Measurements from ENCODE around the gene TTC12.

Gene TTC12, protein sequence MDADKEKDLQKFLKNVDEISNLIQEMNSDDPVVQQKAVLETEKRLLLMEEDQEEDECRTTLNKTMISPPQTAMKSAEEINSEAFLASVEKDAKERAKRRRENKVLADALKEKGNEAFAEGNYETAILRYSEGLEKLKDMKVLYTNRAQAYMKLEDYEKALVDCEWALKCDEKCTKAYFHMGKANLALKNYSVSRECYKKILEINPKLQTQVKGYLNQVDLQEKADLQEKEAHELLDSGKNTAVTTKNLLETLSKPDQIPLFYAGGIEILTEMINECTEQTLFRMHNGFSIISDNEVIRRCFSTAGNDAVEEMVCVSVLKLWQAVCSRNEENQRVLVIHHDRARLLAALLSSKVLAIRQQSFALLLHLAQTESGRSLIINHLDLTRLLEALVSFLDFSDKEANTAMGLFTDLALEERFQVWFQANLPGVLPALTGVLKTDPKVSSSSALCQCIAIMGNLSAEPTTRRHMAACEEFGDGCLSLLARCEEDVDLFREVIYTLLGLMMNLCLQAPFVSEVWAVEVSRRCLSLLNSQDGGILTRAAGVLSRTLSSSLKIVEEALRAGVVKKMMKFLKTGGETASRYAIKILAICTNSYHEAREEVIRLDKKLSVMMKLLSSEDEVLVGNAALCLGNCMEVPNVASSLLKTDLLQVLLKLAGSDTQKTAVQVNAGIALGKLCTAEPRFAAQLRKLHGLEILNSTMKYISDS

GRCh38 chr11:113314389-113315301 is at the start of gene TTC12:
Gene TTC12 (plus strand): TSS chr11:113314583. CDS start chr11:113316258, 1,675 bp downstream.
- FAIRE-seq (no peak), DNase-seq (ENCODE audit: low spot score) (peak; percentile 69)

DNA sequence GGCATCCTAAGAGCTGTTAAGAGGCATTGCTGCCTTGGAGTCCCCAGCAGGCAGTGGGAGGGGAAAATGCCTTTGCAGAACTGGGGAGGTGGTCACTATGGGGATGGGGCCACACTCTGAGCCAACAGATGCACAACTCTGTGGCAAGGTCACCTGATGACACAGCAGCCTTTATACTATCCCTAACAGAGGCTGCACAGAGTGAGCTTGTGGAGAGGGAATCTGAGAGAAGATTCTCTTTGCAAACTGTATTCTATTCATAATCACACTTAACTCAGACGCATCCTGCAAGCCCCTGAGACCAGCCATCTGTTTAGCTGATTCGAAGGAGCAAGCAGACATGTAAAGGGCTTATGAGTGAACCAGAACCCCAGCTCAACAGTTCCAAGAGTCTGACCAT is 49.0 kb upstream of the TTC12 start:
- no peak for FAIRE-seq
- no peak for DNase-seq (ENCODE audit: low spot score)

- DNase-seq (ENCODE audit: low spot score) (no peak), FAIRE-seq (no peak)
These were observed 46.9 kb upstream of the TTC12 start for GRCh38 chr11:113267493-113267892.

- DNase-seq (ENCODE audit: low spot score) (no peak), FAIRE-seq (no peak)
These were observed 45.3 kb upstream of the TTC12 start for GRCh38 chr11:113269096-113269495.

DNA sequence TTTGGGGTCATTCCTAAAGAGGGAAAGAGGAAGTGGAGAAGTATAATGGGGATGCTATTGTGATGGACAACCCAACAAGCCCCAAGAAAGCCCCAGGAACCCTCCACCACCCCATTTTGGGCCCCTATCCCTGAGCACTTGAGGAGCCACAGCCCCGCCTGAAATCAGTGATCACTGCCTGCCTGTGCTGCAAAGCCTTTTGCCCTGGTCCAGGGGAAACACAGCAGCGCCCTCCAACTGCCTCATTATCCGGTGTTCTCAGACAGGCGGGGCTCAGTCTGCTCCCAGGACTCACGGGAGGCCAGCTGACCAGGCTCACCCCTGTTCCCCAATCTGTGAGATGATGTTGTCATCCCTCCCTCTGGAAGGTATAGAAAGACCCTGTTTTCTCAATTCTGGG is 44.7 kb upstream of the TTC12 start:
- DNase-seq (ENCODE audit: low spot score) = no peak
- FAIRE-seq = no peak

DNA sequence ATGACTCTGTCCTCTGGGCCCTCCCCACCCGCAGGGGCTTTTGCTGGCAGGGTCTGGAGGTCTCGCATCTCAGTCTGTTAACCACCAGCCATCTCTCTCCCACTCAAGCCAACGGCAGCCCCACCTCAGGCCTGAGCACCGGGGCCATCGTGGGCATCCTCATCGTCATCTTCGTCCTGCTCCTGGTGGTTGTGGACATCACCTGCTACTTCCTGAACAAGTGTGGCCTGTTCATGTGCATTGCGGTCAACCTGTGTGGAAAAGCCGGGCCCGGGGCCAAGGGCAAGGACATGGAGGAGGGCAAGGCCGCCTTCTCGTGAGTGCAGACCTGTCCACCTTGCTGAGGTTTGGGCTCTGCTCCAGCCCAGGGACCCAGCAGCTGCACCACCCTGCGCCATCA is 44.3 kb upstream of the TTC12 start:
- no peak for FAIRE-seq

DNA sequence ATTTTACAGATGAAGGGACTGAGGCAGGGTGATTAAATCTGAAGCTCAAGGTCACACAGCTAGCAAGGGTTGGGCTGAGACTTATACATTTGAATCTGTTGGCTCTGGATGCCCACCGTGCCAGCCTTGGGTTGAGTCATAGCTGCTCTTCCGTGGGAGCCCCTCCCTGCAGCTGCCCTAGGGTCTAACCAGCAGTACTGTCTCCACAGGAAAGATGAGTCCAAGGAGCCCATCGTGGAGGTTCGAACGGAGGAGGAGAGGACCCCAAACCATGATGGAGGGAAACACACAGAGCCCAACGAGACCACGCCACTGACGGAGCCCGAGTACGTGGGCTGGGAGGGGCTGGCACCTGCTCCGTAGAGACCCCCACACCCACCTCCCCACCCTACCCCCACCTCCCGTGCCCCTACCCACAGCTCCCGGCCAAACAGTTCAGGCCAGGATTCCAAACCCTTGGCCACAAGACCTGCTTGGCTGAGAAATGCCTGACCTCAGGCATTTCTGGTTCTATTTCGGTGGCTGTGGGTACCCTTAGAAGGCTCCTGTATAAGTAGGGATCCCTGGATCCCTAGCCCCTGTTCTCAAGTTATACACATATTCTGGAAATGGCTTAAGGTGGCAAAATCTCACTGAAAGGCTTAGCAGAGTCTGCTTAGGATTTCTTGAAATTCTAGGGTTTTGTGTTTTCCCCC is 42.7 kb upstream of the TTC12 start:
- no peak for FAIRE-seq
- no peak for DNase-seq (ENCODE audit: low spot score)

More for the DNA sequence above, 44.3 kb upstream of the TTC12 start:
- no peak for DNase-seq (ENCODE audit: low spot score)

DNA sequence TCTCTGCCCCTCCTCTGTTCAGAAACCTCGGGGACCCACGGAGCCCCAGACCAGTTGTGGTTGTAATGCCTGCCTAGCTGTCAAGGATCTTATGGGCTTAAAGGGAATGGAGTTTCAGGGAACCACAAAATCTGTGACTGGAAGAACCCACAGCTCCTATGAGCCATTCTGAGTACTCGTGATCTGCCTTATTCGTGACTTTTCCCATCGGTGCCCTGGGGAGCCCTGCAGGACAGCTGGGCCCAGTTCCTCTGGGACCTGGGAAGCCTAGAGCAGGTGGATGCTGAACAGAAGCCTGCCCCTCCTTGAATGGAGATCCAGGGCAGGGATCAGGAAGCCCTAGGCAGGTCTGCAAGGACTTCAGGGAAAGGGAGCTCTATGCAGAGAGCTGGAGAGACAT is 42.1 kb upstream of the TTC12 start:
- DNase-seq (ENCODE audit: low spot score) (no peak), FAIRE-seq (no peak)

- no peak for DNase-seq (ENCODE audit: low spot score)
These were observed 41.3 kb upstream of the TTC12 start for GRCh38 chr11:113272927-113273615.

DNA sequence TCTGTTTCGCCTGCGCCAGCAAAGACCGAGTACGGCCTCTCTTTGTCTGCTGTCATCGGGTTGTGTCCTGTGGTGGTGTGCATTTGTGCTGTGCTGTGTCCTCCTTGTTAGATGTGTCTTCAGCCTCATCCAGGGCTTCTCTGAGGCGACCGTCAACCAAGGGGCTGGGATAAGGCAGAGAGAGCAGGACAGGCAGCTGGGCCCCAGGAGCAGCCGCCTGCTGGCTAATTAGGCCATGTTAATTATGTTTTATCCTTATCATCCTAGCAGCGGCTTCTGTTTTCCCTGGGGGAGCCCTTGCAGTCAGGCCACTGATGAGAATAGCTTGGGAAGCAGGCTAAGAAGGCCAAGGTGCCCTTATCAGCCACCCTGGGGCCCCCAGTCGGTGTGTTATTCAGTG is 40.7 kb upstream of the TTC12 start:
- FAIRE-seq (no peak), DNase-seq (ENCODE audit: low spot score) (no peak)

More at GRCh38 chr11:113272927-113273615, 41.3 kb upstream of the TTC12 start:
- no peak for FAIRE-seq

GRCh38 chr11:113274713-113275582 is 39.4 kb upstream of the TTC12 start:
- no peak for FAIRE-seq
- no peak for DNase-seq (ENCODE audit: low spot score)

GRCh38 chr11:113275602-113276001 is 38.8 kb upstream of the TTC12 start:
- no peak for DNase-seq (ENCODE audit: low spot score)
- no peak for FAIRE-seq

GRCh38 chr11:113276466-113276865 is 37.9 kb upstream of the TTC12 start:
- FAIRE-seq = no peak
- no peak for DNase-seq (ENCODE audit: low spot score)

DNA sequence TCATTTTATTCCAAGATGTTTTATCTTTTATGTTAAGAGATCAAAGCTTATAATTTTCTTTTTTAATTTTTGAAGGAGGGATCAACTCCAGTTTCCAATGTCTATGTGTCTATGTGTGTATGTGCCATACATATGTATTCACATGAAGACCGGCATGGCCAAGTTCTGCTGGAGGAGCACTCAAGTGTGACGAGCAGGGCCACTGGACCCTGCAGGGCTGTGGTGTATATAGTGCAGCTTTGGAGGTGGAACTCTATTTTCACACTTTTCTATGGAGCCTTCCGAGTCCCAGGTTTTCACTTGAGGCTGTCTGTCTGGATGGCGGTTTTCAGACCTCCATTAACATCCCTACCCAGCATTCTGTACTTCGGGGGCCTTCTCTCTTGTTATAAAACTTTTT is 36.5 kb upstream of the TTC12 start:
- no peak for DNase-seq (ENCODE audit: low spot score)
- FAIRE-seq = no peak

- DNase-seq (ENCODE audit: low spot score) = no peak
- no peak for FAIRE-seq
These were observed 35.9 kb upstream of the TTC12 start for GRCh38 chr11:113278481-113278880.

DNA sequence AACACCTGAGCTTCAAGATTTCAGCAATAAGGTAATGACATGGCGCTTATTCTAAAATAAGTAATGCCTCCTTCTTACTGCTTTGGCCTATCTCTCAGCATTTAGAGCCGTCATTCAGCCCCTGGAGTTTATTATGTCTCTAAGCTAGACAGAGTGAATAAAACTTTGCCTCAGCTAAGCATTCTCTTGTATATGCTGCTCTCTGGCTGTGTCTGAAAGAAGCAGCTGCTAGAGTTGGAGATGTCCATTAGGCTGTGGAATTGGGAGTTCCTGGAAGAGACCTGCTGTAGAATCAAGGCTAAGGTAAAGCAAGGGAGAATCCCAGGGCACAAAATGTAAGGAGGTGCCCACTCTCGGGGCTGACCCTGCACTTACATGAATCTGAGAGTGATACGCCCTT is 35.5 kb upstream of the TTC12 start:
- FAIRE-seq = no peak
- no peak for DNase-seq (ENCODE audit: low spot score)

DNA sequence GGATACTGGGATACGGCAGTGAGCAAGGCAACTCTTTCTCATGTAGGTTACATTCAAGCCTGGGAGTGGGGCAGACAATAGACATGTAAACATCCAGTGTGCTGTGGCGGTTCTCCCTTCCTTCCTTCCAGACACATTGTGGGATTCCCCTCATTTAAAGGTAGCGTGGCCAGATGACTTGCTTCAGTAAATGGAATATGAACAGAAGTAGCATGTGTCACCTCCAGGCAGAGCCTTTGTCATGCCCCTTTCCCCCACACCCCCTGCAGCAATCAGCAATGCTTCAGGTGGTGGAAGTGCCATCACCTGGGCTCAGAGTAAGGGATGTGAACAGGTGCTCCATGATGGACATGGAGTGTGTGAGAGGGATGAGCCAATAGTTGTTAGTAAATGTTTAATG is 34.8 kb upstream of the TTC12 start:
- DNase-seq (ENCODE audit: low spot score) (no peak), FAIRE-seq (no peak)

- FAIRE-seq = no peak
- DNase-seq (ENCODE audit: low spot score) = no peak
These were observed 33.2 kb upstream of the TTC12 start for GRCh38 chr11:113281052-113281725.

- no peak for FAIRE-seq
These were observed 31.4 kb upstream of the TTC12 start for GRCh38 chr11:113282898-113283437.

More at GRCh38 chr11:113282898-113283437, 31.4 kb upstream of the TTC12 start:
- no peak for DNase-seq (ENCODE audit: low spot score)

Measured in RCC 7860 (cell line).